CD1c-positive myeloid dendritic cell (primary cell): ENCODE measurements around the gene MSI2.
"Not testable (repeated sequence)": the region's sequence is repeated elsewhere in the genome, so short reads cannot be mapped to it uniquely, and the experiment has no call there.

Experiments used
- DNase-seq: peaks from one replicate; pipeline ENCODE4 v3.0.0-alpha.2; 2016; ENCODE audit errors: extremely low spot score

The MSI2 gene

DNA sequence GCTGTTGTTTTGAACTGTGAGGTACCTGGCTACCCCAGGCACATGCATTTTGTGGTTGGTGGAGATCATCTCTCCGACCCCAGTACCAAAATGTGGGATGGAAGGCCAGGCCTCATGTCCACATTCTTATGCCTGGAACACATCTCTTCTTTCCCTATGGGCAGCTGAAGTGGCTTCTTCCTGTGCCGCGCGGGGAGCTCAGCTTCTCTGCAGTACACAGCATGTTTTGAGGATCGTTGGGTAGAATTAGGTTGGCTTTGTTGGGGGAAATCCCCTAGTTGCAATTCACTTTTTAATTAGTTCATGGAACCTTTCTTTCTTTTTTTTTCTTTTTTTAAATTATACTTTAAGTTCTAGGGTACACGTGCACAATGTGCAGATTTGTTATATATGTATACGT, 242.1 kb downstream of the MSI2 start:
- DNase-seq = no peak

DNA sequence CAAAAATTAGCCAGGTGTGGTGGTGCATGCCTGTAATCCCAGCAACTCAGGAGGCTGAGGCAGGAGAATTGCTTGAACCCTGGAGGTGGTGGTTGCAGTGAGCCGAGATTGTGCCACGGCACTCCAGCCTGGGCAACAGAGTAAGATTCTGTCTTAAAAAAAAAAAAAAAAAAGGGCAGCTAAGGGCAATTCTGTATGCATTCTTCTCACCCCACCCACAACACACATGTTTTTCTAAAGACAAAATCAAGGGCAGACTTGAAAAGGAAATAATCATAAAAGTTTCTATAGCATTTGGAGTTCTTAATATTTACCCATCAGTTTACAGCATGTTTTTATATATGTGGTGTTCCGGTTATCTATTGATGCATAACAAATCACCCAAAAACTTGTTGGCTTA, 242.9 kb downstream of the MSI2 start:
- not testable (repeated sequence) for DNase-seq

DNA sequence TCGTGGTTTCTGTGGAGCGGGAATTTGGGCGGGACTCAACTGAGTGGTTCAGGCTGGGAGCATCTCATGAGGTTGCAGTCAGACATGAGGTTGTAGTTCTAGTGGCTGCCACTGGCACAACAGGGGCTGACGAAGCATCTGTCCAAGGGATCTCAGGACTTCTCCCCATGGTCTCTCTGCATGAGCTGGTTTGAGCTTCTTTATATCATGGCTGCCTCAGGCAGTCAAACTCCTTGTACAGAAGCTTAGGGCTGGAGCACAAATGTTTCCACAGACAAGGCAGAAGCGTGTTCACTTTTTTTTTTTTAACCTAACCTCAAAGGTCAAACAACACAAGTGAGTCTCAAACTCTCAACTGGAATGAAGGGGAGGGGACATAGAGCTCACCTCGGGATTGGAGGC, 243.3 kb downstream of the MSI2 start:
- DNase-seq = no peak

DNA sequence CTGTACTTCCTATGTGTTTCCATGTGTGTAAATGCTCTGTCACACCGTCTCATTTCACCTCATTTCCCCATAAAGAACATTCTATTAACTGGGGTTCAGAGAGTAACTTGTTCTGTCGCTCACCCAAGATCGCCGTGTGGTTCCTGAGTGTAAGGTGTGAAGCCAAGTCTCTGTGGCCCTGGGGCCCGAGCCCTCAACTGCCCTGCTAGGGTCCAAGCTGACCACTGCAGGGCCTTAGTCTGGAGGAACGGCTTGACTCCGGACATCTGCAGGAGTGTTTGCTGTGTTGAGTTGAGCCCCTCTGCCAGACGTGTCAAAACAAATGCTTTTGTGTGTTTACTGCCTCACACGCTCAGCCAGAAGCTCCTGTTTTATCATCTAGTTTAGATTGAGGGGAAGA, 244.7 kb downstream of the MSI2 start:
- DNase-seq = no peak

DNA sequence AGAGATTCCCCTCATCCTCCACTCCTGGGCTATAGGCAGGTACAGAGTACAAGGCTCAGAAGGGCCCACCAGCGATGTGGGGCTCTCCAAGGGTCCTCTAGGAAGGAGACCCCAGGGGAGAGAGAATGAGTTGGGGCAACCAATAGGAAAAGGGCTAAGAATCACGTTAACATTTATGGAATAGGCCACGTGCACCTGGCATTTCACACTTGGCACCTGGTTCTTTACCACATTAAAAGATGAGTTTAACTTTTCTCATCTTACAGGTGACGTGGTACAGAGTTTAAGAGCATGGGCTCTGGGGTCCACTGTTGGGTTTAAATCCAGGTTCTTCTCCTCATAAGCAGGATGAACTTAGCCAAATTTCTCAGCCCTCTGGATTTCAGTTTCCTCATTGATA, 245.7 kb downstream of the MSI2 start:
- DNase-seq = no peak

DNA sequence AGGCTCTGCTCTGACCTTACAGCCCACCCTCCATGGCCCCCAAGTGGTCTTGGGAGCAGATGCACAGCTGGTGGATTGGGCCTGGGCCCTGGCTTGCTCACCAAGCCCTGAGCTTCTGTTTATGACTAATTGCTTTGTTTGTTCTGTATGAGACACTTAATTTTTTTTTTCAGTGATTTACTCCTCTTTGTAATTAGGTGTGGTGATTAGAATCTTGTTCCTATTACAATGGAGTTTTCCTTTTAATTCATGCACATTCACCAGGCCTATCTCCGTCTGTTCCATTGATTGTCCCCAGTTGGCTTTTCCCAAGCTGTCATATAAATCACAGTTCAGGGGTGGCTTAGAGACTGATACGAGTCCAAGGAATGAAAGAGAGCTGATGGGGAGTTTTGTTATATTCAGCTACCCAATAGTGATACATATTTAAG, 246.5 kb downstream of the MSI2 start:
- DNase-seq = no peak

DNA sequence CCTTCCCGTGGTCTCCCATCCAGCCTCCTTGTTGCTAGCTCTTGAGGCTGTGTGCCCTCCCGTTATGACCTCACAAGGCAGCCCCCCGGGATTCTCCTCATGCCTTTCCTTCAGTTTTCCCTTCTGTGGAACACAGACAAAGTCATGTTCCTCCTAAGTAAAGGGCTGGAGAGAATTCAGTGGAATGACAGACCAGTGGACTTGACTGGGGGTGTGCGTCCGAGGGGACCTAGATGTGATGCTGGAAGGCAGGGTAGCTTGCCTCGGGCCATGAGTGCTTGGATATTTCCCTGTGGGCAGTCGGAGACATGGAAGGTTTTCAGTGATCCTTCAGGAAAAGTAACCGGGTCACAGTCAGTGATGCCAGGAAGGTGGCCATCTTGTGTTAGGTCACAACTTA, 247.9 kb downstream of the MSI2 start:
- DNase-seq = no peak

DNA sequence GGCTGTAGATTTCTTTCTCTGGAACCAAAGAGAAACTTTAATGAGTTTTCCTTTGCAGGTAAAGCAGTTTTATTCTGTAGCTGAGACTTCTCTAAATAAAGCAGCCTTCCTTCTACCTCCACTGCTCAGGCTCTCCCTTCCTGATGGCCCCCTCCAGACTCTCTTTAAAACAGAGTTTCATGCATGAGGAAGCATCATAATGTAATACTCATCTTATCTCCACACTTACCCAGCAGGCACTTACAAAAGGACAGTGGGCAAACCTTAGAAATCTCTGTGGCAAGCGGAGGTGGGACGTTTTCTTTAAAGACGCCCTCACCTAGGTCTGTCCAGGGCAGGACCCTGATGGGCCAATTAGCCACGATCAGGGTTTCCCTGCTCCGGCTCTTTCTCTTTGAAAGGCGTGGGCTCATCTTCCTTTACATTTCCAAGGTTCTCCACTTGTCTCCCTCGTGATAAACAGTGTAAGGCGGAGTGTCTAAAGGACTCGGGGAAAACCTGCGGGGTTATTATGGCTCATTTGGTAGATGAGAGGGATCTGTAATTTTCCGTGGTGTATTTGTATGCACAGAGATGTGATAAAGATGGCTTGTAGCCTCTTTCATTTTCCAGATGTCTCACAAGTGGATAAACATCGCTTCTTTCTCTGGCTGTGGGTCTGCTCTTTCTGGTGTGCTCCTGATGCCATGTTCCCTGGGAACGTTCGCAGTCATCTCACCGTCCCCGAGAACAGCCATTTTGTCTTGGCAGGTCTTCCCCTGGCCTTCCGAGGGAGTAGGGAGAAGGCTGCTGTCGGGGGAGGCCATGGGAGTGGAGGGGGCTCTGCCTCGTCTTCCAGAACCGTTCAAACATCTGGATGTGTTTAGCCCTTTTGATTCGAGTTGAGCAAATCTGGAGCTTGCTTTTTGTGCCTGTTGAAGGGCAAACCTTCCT, 249.8 kb downstream of the MSI2 start:
- no peak for DNase-seq

DNA sequence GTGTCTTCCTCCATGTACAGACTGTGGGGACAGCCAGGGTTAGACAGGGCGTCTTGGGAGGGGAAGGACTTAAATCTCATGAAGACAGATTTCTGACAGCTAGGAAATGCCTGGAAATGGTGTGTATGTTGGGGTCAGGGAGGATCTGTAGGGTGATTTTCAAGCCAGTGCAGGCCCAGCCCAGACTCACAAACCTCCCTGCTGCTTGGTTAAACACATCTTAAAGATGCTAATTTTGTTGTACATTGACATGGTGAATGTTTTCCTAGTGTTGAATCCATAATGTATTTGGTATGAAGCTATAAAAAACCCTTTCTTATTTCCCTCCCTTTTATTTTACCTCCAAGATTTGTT, 250.4 kb downstream of the MSI2 start:
- no peak for DNase-seq

DNA sequence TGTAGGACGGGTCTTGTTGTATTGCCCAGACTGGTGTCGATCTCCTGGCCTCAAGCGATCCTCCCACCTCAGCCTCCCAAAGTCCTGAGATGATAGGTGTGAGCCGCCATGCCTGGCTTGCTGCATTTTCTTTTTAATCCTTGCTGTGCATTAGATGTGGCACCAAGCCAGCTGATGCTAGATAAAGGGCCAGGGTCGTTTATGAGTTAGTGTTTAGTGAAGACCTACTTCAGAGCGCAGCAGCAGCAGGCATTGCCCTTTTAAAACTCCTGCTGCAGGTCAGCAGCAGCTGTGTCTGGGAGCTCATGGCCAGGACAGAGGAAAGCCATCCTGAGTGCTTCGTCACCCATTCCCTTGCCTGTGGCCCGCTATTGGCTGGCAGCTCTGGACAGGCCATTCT, 251.5 kb downstream of the MSI2 start:
- DNase-seq = no peak

DNA sequence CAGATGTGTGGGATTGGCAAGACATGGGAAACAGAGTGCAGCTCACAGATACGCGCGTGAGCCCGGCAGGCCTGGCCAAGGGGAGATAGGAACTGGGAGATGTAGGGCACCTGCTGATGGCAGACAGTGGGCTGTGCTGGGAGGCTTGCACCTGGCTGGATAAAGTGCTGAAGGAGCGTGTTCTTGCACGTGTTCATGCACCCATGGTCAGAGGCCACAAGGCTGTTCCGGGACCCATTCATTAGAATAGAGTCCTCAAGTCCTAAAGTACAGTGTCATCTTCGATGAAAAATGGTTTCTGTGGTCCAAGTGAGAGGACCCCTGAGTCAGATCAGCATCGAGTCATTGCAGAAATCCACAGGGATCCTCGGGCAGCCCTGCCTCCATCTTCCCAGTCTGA, 252.3 kb downstream of the MSI2 start:
- no peak for DNase-seq

DNA sequence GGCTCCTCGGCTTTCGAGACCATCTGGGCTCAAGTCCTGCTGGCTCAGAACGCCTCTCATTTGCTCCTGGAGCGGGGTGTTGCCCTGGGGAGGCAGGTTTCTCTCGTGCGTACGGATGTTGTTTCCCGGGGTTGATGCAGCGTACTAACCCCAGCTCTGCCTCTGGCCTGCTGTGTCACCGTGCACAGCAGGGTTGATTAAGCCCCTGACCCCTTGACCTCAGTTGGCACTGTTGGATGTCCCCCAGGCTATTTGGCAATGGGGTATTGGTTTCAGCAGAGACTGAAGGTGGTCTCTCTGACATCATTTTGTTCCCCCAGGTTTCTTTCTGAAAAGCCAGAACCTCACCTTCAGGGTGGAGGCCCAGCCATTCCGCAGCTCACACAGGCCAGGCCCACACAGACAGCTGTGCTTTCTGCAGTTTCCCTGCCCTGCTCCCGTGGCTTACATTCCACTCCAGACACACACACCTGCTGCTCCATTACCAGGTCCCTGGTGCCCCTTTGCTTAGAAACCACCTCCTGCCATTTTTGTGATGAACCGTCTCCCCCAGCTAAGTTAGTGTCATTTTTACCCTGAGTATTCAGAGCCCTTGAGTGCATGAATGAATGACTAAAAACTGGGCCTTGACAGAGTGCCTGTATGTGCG, 255.3 kb downstream of the MSI2 start:
- DNase-seq = no peak

DNA sequence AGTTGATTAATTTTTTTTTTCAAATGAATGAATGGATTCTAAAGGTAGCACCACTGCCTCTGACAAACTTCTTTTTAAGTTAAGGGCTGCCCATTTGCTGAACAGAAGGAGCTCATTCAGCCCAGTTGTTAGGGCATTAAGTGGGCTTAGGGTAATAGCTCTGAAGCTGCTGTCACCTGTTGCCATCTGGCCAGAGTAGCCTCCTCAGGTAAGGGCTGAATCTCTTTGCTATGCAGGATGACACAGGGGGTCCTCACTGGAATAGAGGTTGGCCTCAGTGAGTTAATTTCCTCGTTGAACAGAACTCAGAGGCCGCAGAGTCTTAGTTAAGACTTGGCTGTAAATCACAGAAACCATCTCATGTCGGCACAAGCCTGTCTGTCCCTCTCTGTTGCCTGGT, 255.9 kb downstream of the MSI2 start:
- DNase-seq = no peak

DNA sequence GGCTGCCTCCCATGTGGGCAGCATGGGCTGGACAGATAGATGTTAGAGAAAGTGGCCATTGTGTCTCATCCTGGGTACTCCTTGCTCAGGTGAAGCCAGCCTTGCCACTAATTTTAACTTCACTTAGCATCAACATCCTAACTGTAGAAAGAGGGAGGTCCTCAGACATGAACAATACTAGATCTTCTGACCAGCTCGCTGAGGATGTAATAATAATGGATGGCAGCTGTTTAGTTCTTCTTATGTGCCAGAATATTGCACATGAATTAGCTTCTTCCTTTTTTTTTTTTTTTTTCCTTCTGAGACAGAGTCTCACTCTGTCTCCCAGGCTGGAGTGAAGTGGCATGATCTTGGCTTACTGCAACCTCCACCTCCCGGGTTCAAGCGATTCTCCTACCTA, 256.4 kb downstream of the MSI2 start:
- DNase-seq = no peak

DNA sequence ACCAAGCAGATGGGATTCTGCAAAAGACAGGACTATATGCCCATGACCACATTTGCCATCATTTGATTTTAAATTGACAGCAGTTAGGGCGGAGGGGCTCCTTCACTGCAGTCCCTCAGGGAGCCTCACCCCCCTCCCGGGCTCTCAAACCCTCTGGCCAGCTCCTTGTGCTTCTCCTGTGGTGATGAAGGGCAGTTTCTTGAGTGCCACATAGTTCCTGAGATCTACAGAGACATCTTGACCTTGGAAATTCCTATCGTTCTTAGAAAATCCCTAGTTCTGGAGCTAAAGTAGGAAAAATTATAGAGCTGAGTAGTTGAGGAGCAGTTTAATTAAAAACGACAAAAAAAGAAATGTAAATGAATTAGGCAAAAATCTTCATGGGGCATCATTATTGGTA, 257.2 kb downstream of the MSI2 start:
- no peak for DNase-seq

DNA sequence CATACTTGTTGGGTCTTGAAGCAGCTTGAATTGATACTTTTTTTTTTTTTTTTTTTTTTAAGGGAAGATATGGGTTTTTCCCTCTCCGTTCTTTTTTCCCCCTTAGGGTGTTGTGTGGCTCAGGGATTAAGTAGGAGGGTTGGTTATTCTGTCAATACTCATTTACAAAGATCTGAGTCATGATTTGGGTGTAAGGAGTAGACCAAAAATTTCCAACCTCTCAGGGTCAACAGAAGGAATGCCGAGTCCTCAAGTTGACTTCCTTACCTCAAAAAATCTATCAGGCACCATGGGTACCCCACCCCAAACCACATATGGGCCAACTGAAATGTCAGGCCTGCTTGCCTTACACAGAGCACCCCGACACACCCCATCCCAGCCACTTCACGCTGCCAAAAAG, 258.3 kb downstream of the MSI2 start:
- no peak for DNase-seq

DNA sequence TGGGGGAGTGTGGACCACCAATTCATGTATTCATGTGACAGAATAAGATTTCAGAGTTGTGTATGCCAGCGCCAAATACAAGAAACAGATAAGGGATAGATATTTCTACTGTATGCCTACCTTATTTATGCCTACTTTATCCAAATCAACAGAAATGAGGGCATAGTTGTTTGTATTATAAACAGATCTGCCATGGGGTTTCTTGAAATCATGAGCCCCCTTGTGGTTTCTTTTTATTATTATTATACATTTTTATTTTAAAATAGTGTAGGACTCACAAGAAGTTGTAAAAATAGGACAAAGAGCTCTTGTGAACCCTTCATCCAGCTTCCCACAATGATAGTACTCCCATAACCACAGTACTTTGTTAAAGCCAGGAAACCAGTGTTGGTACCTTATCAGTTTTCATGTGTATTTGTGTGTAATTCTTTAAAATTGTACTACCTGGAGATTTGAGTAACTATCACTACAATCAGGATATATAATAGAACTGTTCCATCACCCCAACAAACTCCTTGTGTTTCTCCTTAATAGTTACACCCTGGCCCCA, 259.4 kb downstream of the MSI2 start:
- DNase-seq = no peak

DNA sequence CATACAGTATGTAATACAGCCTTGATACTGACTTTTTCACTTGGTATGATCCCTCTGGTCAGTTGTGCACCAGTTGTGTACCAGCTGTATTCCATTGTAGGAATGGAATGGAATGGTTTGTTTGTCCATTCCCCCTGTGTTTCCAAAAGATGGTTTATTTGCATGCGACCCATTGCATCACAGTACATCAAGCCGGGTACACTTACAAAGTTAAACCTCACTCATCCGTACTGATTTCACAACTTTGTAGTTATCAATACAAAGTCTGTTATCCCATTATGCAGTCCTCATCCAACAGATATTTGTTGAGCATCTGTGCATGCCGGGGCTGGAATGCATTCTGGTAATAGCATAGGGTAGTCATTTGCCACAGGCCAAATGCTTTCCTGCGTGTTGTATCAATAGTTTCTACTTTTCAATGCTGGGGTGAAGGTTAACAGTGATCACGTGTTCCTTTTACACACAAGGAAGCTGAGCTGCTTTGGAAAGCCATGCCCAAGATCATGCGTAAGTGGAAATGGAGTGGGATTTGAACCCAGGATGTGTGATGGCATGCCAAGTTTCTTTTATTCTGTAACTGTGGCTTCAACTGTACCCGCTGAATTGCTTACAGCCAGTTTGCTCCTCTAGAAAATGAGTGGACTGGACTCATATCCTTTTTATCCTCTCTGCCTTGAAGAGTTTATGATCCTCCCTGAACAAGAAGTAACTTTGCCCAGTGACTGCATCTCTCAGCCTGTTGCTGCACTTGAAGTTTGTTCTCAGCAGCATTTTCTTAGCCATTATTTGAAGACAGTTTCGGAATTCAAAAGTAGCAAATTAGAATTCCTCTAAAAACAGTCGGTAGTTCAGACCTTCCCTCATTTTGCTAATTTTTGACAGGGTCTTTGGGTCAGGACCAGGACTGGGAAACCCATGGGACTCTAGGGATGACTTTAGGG, 260.2 kb downstream of the MSI2 start:
- no peak for DNase-seq

DNA sequence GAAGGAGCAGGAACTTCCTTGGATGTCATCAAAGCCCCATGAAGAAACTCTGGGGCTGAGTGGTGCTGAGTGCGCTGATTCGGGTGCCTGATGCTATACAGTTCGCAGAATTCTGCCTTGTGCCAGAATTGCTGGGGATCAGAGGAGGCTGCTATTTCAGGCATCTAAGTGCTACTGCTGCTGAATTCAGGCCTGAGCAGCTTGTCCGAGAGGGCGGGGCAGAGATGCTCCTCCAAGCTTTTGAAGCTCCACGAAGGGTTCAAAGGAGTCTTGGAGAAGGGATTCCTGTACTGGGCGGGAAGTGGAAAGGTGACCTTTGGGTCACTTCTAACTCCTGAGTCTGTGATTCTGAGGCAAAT, 260.9 kb downstream of the MSI2 start:
- DNase-seq = no peak

DNA sequence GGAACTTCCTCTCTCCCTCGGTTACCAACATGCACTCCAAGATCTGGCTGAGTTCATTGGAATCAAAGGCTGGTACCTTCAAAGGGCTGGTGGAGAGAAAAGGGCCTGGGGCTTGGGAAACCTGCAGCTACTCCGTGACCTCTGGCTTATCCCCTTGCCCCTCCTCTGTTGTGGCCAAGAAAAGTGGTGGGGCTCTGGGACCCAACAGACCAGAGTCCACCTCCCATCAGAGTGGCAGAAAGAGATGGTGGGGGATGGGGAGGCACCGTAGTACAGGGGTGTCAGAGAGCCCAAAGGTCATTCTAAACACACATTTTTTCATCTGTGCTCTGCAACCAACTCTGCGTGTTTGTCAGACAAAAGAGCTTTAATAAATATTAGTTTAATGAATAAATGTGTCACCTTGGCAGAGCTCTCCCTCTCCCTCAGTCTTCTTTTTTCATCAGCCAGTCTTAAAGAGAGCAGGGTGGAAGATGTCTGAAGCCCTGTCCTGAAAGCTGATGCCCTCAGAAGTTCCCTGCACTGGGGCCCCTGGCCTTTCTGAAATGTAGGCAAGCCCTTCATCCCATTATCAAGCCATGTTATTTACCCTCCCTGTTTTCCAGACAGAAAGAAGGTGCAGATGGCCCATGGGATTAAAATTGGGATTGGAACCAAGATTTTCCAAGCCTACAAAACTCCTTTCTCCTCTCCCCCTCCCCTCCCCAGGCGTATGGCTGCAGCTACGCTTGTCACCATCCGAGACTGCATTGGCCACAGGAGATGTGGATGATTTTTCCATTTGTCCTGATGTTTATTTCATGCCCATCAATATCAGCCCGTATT, 261.5 kb downstream of the MSI2 start:
- DNase-seq = no peak
